ENCODE data around the gene LGI2.

LGI2 gene

GRCh38 chr4:24966076-24966475 lies 64.7 kb downstream of the LGI2 start:
- no peak for DNase-seq (ENCODE audit: low read depth, low spot score)

GRCh38 chr4:24965627-24966026 lies 65.1 kb downstream of the LGI2 start:
- no peak for DNase-seq (ENCODE audit: low read depth, low spot score)

GRCh38 chr4:24963277-24963676 lies 67.5 kb downstream of the LGI2 start:
- DNase-seq (ENCODE audit: low read depth, low spot score), result no peak

GRCh38 chr4:24957886-24958285 lies 72.9 kb downstream of the LGI2 start:
- DNase-seq (ENCODE audit: low read depth, low spot score), result no peak

DNA sequence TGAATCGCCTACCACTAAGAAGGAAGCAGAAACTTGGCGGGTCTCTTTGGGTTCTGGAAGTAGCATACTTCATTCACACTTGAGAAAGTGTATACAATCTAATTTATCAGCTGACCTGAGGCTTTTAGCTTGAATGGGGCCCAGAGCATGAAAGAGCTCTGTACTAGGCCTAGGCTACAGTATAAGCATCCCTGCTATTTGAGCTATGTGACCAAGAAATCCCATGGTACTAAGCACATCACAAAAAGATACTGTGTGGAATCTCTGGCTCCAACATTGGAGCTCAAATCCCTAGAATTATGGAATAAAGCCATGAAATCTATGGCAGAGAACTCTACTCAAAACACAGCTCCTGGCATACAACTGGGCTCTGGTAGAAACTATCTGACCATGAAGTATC lies 74.0 kb downstream of the LGI2 start:
- no peak for DNase-seq (ENCODE audit: low read depth, low spot score)

- DNase-seq (ENCODE audit: low read depth, low spot score), result no peak
Observed at GRCh38 chr4:24956091-24956490, 74.7 kb downstream of the LGI2 start.

DNA sequence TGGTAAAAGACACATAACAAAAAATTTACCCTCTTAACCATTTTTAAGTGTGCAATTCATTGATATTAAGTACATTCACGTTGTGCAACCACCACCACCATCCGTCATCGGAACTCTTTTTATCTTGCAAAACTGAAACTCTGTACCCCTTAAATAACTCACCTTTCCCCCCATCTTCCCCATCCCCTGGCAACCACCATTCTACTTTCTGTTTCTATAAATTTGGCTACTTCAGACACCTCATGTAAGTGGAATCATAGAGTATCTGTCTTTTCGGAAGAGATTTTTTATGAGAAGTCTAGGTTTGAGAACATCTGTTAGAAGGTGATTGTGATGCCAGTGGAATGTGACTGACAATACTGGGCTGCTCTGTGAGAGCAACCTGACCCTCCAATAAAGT lies 78.1 kb downstream of the LGI2 start:
- DNase-seq (ENCODE audit: low read depth, low spot score), result no peak

DNA sequence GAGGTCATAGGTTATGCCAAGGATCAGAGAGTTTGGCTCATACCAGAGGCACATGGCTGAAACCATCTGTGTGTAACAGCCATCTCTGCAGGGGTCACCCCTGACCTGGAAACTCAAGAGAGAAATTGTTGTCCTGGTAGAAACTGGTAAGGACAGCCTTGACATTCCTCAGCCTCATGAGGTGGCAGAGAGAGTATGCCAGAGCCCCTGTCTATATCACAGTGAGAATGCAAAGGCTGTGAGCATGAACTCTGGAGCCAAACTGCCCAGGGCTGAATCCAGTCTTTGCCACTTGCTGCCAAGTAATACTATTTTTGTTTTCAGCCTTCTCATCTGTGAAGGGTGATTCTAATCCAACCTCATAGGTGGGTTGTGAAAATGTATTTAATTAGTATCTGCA lies 80.8 kb downstream of the LGI2 start:
- no peak for DNase-seq (ENCODE audit: low read depth, low spot score)
